ENCODE measurements around the gene FKBP5.

FKBP5 gene

GRCh38 chr6:35532126-35532525 lies 156.6 kb downstream of the FKBP5 start:
- no peak for DNase-seq

- no peak for DNase-seq
Measured at GRCh38 chr6:35524380-35525020, 164.2 kb downstream of the FKBP5 start.

Data from stimulated activated CD4-positive, alpha-beta T cell treated with anti-CD3 and anti-CD28 coated beads, Interleukin-4, amount 100 ng/mL, for 24 hours (primary cell).